Neuronal stem cell (in vitro differentiated cells): ENCODE data around the gene SLF2.

Experiments used
- DNase-seq: peaks from one replicate; pipeline ENCODE4 v3.0.0-alpha.2; 2013; ENCODE audit warnings: low spot score
- H2AFZ ChIP-seq: one replicate; pipeline ENCODE4 v1.6.1; 2013; ENCODE audit warnings: mild to moderate bottlenecking, low read length, inconsistent platforms
- H2AK5ac ChIP-seq: 2 replicates; pipeline ENCODE4 v1.6.1; 2013; ENCODE audit warnings: low read depth, mild to moderate bottlenecking, inconsistent platforms, low read length, moderate library complexity, mixed read lengths
- H2BK120ac ChIP-seq: 2 replicates; pipeline ENCODE4 v1.6.1; 2013; ENCODE audit warnings: low read depth, mild to moderate bottlenecking, inconsistent platforms, low read length, moderate library complexity, mixed read lengths
- H2BK12ac ChIP-seq: one replicate; pipeline ENCODE4 v1.6.1; 2013; ENCODE audit warnings: low read length, inconsistent platforms
- H2BK15ac ChIP-seq: 2 replicates; pipeline ENCODE4 v1.6.1; 2013; ENCODE audit warnings: mild to moderate bottlenecking, low read length, inconsistent platforms, mixed read lengths
- H2BK5ac ChIP-seq: one replicate; pipeline ENCODE4 v1.6.1; 2013; ENCODE audit warnings: inconsistent platforms, mild to moderate bottlenecking, low read length, moderate library complexity
- H3K14ac ChIP-seq: one replicate; pipeline ENCODE4 v1.6.1; 2013; ENCODE audit warnings: low read length, inconsistent platforms
- H3K18ac ChIP-seq: 2 replicates; pipeline ENCODE4 v1.6.1; 2013; ENCODE audit warnings: low read length, inconsistent platforms
- H3K23ac ChIP-seq: 2 replicates; pipeline ENCODE4 v1.6.1; 2013; ENCODE audit warnings: low read depth, mild to moderate bottlenecking, mixed read lengths, low read length, inconsistent platforms; ENCODE audit not compliant: poor library complexity
- H3K27ac ChIP-seq: replicated peaks from 3 replicates; pipeline ENCODE4 v1.5.1; 2013; ENCODE audit warnings: low read length, inconsistent platforms
- H3K27me3 ChIP-seq, 3 experiments: 2 replicates each; pipeline ENCODE4 v1.6.1; 2013; ENCODE audit warnings: low read length in 3 of 3, mild to moderate bottlenecking in 2 of 3, inconsistent platforms in 1 of 3, low read depth in 1 of 3, mixed read lengths in 1 of 3, moderate library complexity in 1 of 3; ENCODE audit not compliant: control insufficient read depth in 3 of 3, insufficient read depth in 3 of 3
- H3K36me3 ChIP-seq, 2 donors: replicated peaks in 1 of 2; 2 replicates each; pipeline ENCODE4 v1.6.1; 2013; ENCODE audit warnings: low read length in 2 of 2; ENCODE audit not compliant: control insufficient read depth in 2 of 2, insufficient read depth in 2 of 2
- H3K4ac ChIP-seq: 2 replicates; pipeline ENCODE4 v1.6.1; 2013; ENCODE audit warnings: inconsistent platforms, mild to moderate bottlenecking, low read length, moderate library complexity
- H3K4me1 ChIP-seq, 2 donors: 1 replicate in 1 of 2; 2 replicates in 1 of 2; pipeline ENCODE4 v1.6.1; 2013; ENCODE audit warnings: low read length in 2 of 2, low read depth in 1 of 2; ENCODE audit not compliant: control insufficient read depth in 2 of 2, insufficient read depth in 1 of 2
- H3K4me2 ChIP-seq: one replicate; pipeline ENCODE4 v1.6.1; 2013; ENCODE audit warnings: mild to moderate bottlenecking, low read length, inconsistent platforms; ENCODE audit not compliant: insufficient read depth, poor library complexity, severe bottlenecking
- H3K4me3 ChIP-seq, 2 donors: 2 replicates each; pipeline ENCODE4 v1.5.1; 2013; ENCODE audit warnings: low read length in 2 of 2, mild to moderate bottlenecking in 2 of 2, inconsistent platforms in 1 of 2, moderate library complexity in 1 of 2
- H3K79me1 ChIP-seq: one replicate; pipeline ENCODE4 v1.6.1; 2013; ENCODE audit warnings: low read depth, mild to moderate bottlenecking, inconsistent platforms, low read length, moderate library complexity
- H3K9ac ChIP-seq: one replicate; pipeline ENCODE4 v1.6.1; 2013; ENCODE audit warnings: mild to moderate bottlenecking, low read depth, low read length, inconsistent platforms; ENCODE audit not compliant: poor library complexity
- H3K9me3 ChIP-seq, 2 donors: replicated peaks in 1 of 2; 2 replicates each; pipeline versions ENCODE3 to v1.6.1; 2013; ENCODE audit warnings: low read length in 2 of 2, mild to moderate bottlenecking in 2 of 2, inconsistent platforms in 1 of 2, low read depth in 1 of 2, mixed read lengths in 1 of 2, moderate library complexity in 1 of 2; ENCODE audit not compliant: control insufficient read depth in 2 of 2, insufficient read depth in 1 of 2
- H4K8ac ChIP-seq: one replicate; pipeline ENCODE4 v1.6.1; 2013; ENCODE audit warnings: low read depth, mild to moderate bottlenecking, inconsistent platforms, low read length, moderate library complexity
- H4K91ac ChIP-seq: one replicate; pipeline ENCODE4 v1.6.1; 2013; ENCODE audit warnings: low read length, low read depth, mild to moderate bottlenecking, inconsistent platforms; ENCODE audit not compliant: poor library complexity
- WGBS, 2 donors: extraction: QIAGEN DNeasy Blood & Tissue Kit; methylation state at CpG; one replicate each; pipeline ENCODE4 v1.1.7; 2013; ENCODE audit warnings: missing lambda C conversion rate in 2 of 2, mixed read lengths in 1 of 2; ENCODE audit not compliant: insufficient read length in 2 of 2, insufficient replicate concordance in 1 of 2; ENCODE audit errors: extremely low coverage in 2 of 2; 5-methylcytosine and 5-hydroxymethylcytosine counted together

The SLF2 gene

GRCh38 chr10:100998183-100998990, 85.6 kb downstream of the SLF2 start:
- Histone ChIP-seq H2BK12ac (peak overlapping the region; percentile 24), H3K79me1 (peaks cover 19% of the 10 kb centered on the region), H3K4ac (no peak overlapping the region), H4K91ac (no peak overlapping the region), H2AK5ac (peak overlapping the region; percentile 37), H3K14ac (peak overlapping the region; percentile 58), H3K4me3 (peak overlapping the region; percentile 92 to 99), H2BK5ac (peak overlapping the region; percentile 49), H2AFZ (peak overlapping the region; percentile 95), H3K9ac (peak overlapping the region; percentile 83), H3K18ac (peak overlapping the region; percentile 95), H2BK120ac (peak overlapping the region; percentile 78), H3K4me1 (peaks cover 23 to 25% of the 10 kb centered on the region in 2 donors), H3K27me3 (no peaks in the 10 kb centered on the region), H3K36me3 (peaks cover 20 to 33% of the 10 kb centered on the region in 2 donors), H3K27ac (peak overlapping the region; percentile 94), H3K23ac (peak overlapping the region; percentile 87), H3K9me3 (no peaks in the 10 kb centered on the region), H4K8ac (no peak overlapping the region), H3K4me2 (peak overlapping the region; percentile 97), H2BK15ac (peak overlapping the region; percentile 49)
- no peak for DNase-seq
- WGBS, 2 donors: no CpG with 5 or more reads among the region's 25 CpGs

- peaks cover 23 to 25% of the 10 kb centered on the region in 2 donors for H3K4me1 ChIP-seq
- peak overlapping the region; percentile 99 for H3K18ac ChIP-seq
- no peak overlapping the region for H4K91ac ChIP-seq
- H2AFZ ChIP-seq: peak overlapping the region; percentile 95
- H3K36me3 ChIP-seq: peaks cover 21 to 33% of the 10 kb centered on the region in 2 donors
- peak overlapping the region; percentile 85 for H3K14ac ChIP-seq
- H3K79me1 ChIP-seq: peaks cover 26% of the 10 kb centered on the region
- H2AK5ac ChIP-seq: peak overlapping the region; percentile 86
- H3K27me3 ChIP-seq: no peaks in the 10 kb centered on the region
- H3K23ac ChIP-seq: peak overlapping the region; percentile 69
- H3K4ac ChIP-seq: no peak overlapping the region
- peak overlapping the region; percentile 95 for H3K9ac ChIP-seq
- H2BK15ac ChIP-seq: peak overlapping the region; percentile 62
- H2BK12ac ChIP-seq: no peak overlapping the region
- H3K4me2 ChIP-seq: peak overlapping the region; percentile 97
- no CpG with 5 or more reads among the region's 83 CpGs for WGBS, 2 donors
- DNase-seq: peak; percentile 76
- H3K27ac ChIP-seq: peak overlapping the region; percentile 94
- H4K8ac ChIP-seq: no peak overlapping the region
- peak overlapping the region; percentile 99 for H2BK5ac ChIP-seq
- H3K4me3 ChIP-seq: peak overlapping the region; percentile 92 to 99
- H3K9me3 ChIP-seq: no peaks in the 10 kb centered on the region
- H2BK120ac ChIP-seq: no peak overlapping the region
Observed at GRCh38 chr10:100998991-100999741, 86.4 kb downstream of the SLF2 start.

GRCh38 chr10:100999742-101000126, 87.0 kb downstream of the SLF2 start, which contains the start of gene LZTS2:
LZTS2 (plus strand) TSS chr10:100999808; CDS start chr10:101002539, 2,731 bp downstream.
- Histone ChIP-seq H3K4me2 (peak within 1 kb of the TSS; percentile 97), H3K9me3 (no peaks in the 10 kb centered on the region), H2AFZ (peak within 1 kb of the TSS; percentile 95), H3K18ac (peak within 1 kb of the TSS; percentile 99), H3K79me1 (peaks cover 26% of the 10 kb centered on the region), H3K36me3 (peaks cover 22 to 34% of the 10 kb centered on the region in 2 donors), H4K91ac (peak within 1 kb of the TSS; percentile 22), H3K23ac (peak within 1 kb of the TSS; percentile 69), H3K4me3 (peak within 1 kb of the TSS; percentile 92 to 99), H2AK5ac (peak within 1 kb of the TSS; percentile 100), H2BK5ac (peak within 1 kb of the TSS; percentile 99), H3K4me1 (peaks cover 23 to 25% of the 10 kb centered on the region in 2 donors), H2BK15ac (peak within 1 kb of the TSS; percentile 77), H3K14ac (peak within 1 kb of the TSS; percentile 95), H2BK12ac (no peak within 1 kb of the TSS), H3K27me3 (no peaks in the 10 kb centered on the region), H3K4ac (peak within 1 kb of the TSS; percentile 17), H2BK120ac (peak within 1 kb of the TSS; percentile 35), H3K9ac (peak within 1 kb of the TSS; percentile 95), H4K8ac (peak within 1 kb of the TSS; percentile 25), H3K27ac (peak within 1 kb of the TSS; percentile 94)
- no peak for DNase-seq
- WGBS, 2 donors: no CpG with 5 or more reads among the region's 44 CpGs
